Subcutaneous adipose tissue (tissue), 4 donors: ENCODE measurements around the gene UVRAG. TPM values are rescaled to one million over a fixed set of nuclear protein-coding genes. Genes with fewer than 3 reads are reported as not detected.

ENCODE experiments used
- CTCF ChIP-seq: fragments of 450-650 bp; IDR thresholded peaks from one replicate; pipeline ENCODE4 v1.5.1; 2016; ENCODE audit warnings: low read depth, mild to moderate bottlenecking, control low read depth, antibody characterized with exemption, moderate library complexity
- total RNA-seq, 4 donors: library from RNA; depleted of rRNA; stranded (reverse); fragments of >200 nt; gene quantifications; one replicate each; pipeline ENCODE4 v1.1.0, GENCODE V29; 2016

UVRAG gene
- total RNA-seq, 4 donors from 2014 or later, result 59.7 to 108 (median 93.7) TPM

- TF ChIP-seq CTCF, result no peak
Measured at GRCh38 chr11:76114238-76114637, 299.2 kb downstream of the UVRAG start.

- no peak for TF ChIP-seq CTCF
Measured at GRCh38 chr11:76115555-76115954, 300.5 kb downstream of the UVRAG start.

GRCh38 chr11:76119032-76119431 lies 304.0 kb downstream of the UVRAG start:
- no peak for TF ChIP-seq CTCF

- no peak for TF ChIP-seq CTCF
Measured at GRCh38 chr11:76119779-76120178, 304.8 kb downstream of the UVRAG start.

GRCh38 chr11:76120513-76121101 lies 305.6 kb downstream of the UVRAG start:
- TF ChIP-seq CTCF, result no peak

- no peak for TF ChIP-seq CTCF
Measured at GRCh38 chr11:76123248-76123647, 308.2 kb downstream of the UVRAG start.

- TF ChIP-seq CTCF, result no peak
Measured at GRCh38 chr11:76124905-76125770, 310.1 kb downstream of the UVRAG start.
